ENCODE results near the gene ZNF565.

DNA sequence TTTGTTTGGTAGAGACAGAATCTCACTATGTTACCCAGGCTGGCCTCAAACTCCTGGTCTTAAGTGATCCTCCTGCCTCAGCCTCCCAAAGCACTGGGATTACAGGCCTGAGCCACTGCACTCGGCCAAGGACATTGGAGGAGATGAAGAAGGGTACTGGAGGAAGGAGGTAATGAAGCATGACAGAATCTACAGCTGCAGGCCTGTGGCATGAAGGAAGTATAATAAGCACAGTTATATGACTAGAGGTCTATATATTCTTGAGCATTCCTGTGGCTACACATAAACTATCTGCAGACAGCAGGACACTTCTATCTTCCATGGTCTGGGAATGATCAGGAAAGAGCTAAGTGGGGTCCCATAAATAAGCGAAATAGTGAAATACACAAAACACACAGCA is 18.2 kb downstream of the ZNF565 start:
- TF ChIP-seq, protein P1, sequence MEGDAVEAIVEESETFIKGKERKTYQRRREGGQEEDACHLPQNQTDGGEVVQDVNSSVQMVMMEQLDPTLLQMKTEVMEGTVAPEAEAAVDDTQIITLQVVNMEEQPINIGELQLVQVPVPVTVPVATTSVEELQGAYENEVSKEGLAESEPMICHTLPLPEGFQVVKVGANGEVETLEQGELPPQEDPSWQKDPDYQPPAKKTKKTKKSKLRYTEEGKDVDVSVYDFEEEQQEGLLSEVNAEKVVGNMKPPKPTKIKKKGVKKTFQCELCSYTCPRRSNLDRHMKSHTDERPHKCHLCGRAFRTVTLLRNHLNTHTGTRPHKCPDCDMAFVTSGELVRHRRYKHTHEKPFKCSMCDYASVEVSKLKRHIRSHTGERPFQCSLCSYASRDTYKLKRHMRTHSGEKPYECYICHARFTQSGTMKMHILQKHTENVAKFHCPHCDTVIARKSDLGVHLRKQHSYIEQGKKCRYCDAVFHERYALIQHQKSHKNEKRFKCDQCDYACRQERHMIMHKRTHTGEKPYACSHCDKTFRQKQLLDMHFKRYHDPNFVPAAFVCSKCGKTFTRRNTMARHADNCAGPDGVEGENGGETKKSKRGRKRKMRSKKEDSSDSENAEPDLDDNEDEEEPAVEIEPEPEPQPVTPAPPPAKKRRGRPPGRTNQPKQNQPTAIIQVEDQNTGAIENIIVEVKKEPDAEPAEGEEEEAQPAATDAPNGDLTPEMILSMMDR (IDR thresholded peaks at IDR 0.05), result no peak
- no peak for TF ChIP-seq POLR2A (IDR thresholded peaks at IDR 0.05)

Data from Peyer's patch (tissue), 4 donors.